KOPT-K1 (cell line): ENCODE results near the gene RAD51B.

ENCODE experiments used
- H3K27ac ChIP-seq: fragments of 200-600 bp; sonication (generic); 2 replicates; pipeline ENCODE4 v1.5.1; 2016; ENCODE audit warnings: antibody characterized with exemption, mild to moderate bottlenecking, low read depth, low read length; ENCODE audit not compliant: poor library complexity, severe bottlenecking
- H3K36me3 ChIP-seq: fragments of 200-600 bp; sonication (generic); 2 replicates; pipeline ENCODE4 v1.5.1; 2017; ENCODE audit warnings: antibody characterized with exemption, mild to moderate bottlenecking, low read length, moderate library complexity; ENCODE audit not compliant: insufficient read depth
- H3K9me3 ChIP-seq: fragments of 200-600 bp; sonication (generic); 2 replicates; pipeline ENCODE4 v1.5.1; 2017; ENCODE audit warnings: antibody characterized with exemption, low read length, mild to moderate bottlenecking; ENCODE audit not compliant: insufficient read depth, poor library complexity, severe bottlenecking

The RAD51B gene

GRCh38 chr14:68521557-68521901 lies 702.0 kb downstream of the RAD51B start:
- Histone ChIP-seq H3K9me3 (no peaks in the 10 kb centered on the region), H3K36me3 (no peaks in the 10 kb centered on the region), H3K27ac (no peak overlapping the region)

GRCh38 chr14:68521961-68522509 lies 702.5 kb downstream of the RAD51B start:
- Histone ChIP-seq H3K27ac (no peak overlapping the region), H3K36me3 (no peaks in the 10 kb centered on the region), H3K9me3 (no peaks in the 10 kb centered on the region)

GRCh38 chr14:68522510-68523325 lies 703.1 kb downstream of the RAD51B start:
- H3K9me3 ChIP-seq, result no peaks in the 10 kb centered on the region
- H3K36me3 ChIP-seq, result no peaks in the 10 kb centered on the region
- H3K27ac ChIP-seq, result no peak overlapping the region

GRCh38 chr14:68523326-68523610 lies 703.7 kb downstream of the RAD51B start:
- H3K9me3 ChIP-seq, result no peaks in the 10 kb centered on the region
- H3K27ac ChIP-seq, result no peak overlapping the region
- H3K36me3 ChIP-seq, result no peaks in the 10 kb centered on the region

- no peaks in the 10 kb centered on the region for H3K36me3 ChIP-seq
- peaks cover 4% of the 10 kb centered on the region for H3K9me3 ChIP-seq
- H3K27ac ChIP-seq, result no peak overlapping the region
Measured at GRCh38 chr14:68523989-68524725, 704.6 kb downstream of the RAD51B start.

- H3K36me3 ChIP-seq, result no peaks in the 10 kb centered on the region
Measured at GRCh38 chr14:68525516-68525915, 705.9 kb downstream of the RAD51B start.

GRCh38 chr14:68526512-68527091 lies 707.0 kb downstream of the RAD51B start:
- Histone ChIP-seq H3K27ac (no peak overlapping the region), H3K9me3 (peaks cover 27% of the 10 kb centered on the region), H3K36me3 (no peaks in the 10 kb centered on the region)

More at GRCh38 chr14:68525516-68525915, 705.9 kb downstream of the RAD51B start:
- no peak overlapping the region for H3K27ac ChIP-seq
- H3K9me3 ChIP-seq, result peaks cover 18% of the 10 kb centered on the region

- H3K36me3 ChIP-seq, result no peaks in the 10 kb centered on the region
- H3K9me3 ChIP-seq, result peaks cover 27% of the 10 kb centered on the region
- no peak overlapping the region for H3K27ac ChIP-seq
Measured at GRCh38 chr14:68527329-68527851, 707.8 kb downstream of the RAD51B start.

GRCh38 chr14:68528040-68528687 lies 708.6 kb downstream of the RAD51B start:
- Histone ChIP-seq H3K9me3 (peaks cover 27% of the 10 kb centered on the region), H3K36me3 (no peaks in the 10 kb centered on the region), H3K27ac (no peak overlapping the region)

GRCh38 chr14:68530443-68530842 lies 710.9 kb downstream of the RAD51B start:
- H3K27ac ChIP-seq, result no peak overlapping the region
- H3K9me3 ChIP-seq, result peaks cover 27% of the 10 kb centered on the region
- H3K36me3 ChIP-seq, result no peaks in the 10 kb centered on the region

- peaks cover 27% of the 10 kb centered on the region for H3K9me3 ChIP-seq
Measured at GRCh38 chr14:68532496-68532895, 712.9 kb downstream of the RAD51B start.

GRCh38 chr14:68534276-68534675 lies 714.7 kb downstream of the RAD51B start:
- H3K27ac ChIP-seq, result no peak overlapping the region
- H3K9me3 ChIP-seq, result peaks cover 21% of the 10 kb centered on the region
- H3K36me3 ChIP-seq, result no peaks in the 10 kb centered on the region

More at GRCh38 chr14:68532496-68532895, 712.9 kb downstream of the RAD51B start:
- H3K27ac ChIP-seq, result no peak overlapping the region
- H3K36me3 ChIP-seq, result no peaks in the 10 kb centered on the region

GRCh38 chr14:68535404-68536017 lies 715.9 kb downstream of the RAD51B start:
- H3K36me3 ChIP-seq, result no peaks in the 10 kb centered on the region
- H3K9me3 ChIP-seq, result peaks cover 9% of the 10 kb centered on the region
- no peak overlapping the region for H3K27ac ChIP-seq

GRCh38 chr14:68536018-68536410 lies 716.4 kb downstream of the RAD51B start:
- Histone ChIP-seq H3K36me3 (no peaks in the 10 kb centered on the region), H3K27ac (no peak overlapping the region), H3K9me3 (peaks cover 4% of the 10 kb centered on the region)
